HG03378 (cell line): ENCODE measurements around the gene SPOPL.

Source experiments
- ATAC-seq: cut with Tn5 transposase; IDR thresholded peaks from one replicate; pipeline ENCODE4 v1.9.1; 2021; ENCODE audit warnings: mild to moderate bottlenecking, moderate library complexity; ENCODE audit not compliant: unreplicated experiment

The SPOPL gene

DNA sequence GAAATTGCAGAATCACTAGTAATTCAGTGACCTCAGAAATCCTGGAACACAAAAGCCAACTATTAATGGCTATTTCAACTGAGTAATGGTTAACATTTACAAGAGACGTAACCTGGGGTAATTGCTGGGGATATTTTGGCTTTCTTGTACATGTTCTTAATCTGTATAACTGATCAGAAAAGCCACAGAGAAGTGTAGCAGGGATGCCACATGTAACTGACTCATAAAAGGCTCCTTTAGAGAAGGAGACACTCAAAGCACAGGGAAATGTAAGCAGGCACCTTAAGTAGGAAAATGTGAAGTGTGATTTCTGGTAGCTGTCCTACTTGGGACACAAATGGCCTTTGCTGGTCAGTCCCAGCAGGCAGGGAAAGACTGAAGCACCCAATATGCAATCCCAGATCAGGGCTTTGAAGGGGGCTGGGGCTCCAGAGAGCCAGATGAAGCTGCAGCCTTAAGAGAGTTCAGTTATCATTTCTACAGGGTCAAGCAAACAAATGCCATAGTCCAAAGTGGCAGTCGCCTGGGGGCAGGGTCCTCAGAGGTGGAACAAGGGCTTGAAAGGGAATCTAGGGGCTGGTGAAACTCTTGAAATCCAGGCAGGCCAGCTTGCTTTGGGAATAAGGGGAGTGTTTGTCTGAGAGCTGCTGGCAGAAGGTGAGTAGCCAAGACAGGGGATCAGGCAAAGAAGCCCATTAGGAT lies 7.2 kb upstream of the SPOPL start:
- ATAC-seq: no peak

DNA sequence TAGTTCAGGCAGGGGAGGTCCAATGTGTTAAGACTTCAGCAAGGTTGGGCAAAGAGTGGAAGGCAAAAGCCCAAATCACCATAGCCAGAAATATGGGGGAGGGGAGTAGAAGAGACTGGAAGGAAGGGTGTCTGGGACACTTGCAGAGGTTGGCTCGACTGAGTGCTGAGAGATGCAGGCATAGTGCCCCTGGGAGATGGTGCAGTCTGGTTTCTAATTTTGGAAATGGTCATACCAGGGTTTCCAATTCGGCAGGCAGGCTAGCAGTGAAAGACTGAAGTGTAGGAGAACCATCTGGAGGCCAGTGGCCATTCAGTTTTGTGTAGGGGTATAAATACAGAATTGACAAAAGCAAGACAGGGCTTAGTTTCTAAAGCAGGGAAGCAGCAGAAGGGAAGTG lies 6.2 kb upstream of the SPOPL start:
- no peak for ATAC-seq

DNA sequence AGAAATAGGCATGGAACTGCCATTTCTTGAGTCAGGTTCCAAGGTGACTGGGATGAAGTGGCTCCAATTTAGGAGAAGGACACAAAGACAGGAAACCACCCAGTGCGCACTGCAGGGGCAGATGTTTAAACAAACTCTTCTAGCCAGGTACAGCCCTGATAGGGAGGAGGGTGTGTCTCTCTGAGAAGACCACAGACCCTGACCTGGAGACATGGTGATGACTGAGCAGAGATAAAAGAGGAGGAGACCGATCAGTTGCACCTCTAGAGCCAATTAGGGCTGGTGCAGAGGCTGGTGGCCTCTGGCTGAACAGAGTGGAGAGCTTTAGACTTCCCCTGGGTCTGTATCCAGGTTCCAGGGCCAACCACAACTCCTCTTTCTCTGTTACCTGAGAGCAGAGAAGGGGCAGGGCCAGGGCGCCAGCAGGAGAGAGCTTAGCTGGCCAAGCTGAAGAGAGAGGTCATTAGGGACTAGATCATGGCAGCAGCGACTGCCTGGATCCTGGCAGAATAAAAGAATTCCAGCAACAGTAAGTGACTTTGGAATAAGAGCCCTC lies 5.4 kb upstream of the SPOPL start:
- ATAC-seq: no peak

DNA sequence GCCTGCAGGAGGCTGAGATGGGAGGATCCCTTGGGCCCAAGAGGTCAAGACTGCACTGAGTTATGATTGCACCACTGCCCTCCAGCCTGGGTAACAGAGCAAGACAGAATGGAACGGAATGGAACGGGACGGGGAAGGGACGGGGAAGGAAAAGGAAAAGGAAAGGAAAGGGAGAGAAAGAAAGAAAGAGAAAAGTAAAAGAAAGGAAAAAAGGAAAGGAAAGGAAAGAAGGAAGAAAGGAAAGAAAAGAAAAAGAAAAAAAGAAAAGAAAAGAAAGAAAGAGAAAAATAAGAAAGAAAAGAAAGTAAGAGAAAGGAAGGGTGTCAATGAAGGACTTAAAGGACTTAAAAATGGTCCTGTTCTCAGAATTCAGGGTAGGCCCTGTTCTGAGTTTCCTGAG lies 4.3 kb upstream of the SPOPL start:
- ATAC-seq: no peak

DNA sequence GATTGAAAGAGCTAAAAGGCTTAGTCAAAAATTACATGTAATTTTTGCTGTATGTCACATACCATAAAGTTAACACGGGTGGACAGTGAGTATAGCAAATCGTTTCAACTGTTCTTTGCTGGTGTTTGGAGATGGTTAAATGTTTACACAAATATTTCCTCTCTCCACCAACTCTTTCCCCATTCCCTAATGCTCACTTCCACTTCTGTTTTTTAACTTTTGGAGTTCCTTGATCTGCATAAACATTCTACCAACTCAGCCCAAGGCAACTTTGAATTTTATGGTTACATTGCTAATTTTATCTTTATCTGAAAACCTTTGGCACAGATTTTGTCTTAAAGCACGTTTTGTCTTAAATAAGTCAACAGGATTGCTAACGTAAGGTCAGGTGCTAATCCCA lies 1.9 kb upstream of the SPOPL start:
- no peak for ATAC-seq

DNA sequence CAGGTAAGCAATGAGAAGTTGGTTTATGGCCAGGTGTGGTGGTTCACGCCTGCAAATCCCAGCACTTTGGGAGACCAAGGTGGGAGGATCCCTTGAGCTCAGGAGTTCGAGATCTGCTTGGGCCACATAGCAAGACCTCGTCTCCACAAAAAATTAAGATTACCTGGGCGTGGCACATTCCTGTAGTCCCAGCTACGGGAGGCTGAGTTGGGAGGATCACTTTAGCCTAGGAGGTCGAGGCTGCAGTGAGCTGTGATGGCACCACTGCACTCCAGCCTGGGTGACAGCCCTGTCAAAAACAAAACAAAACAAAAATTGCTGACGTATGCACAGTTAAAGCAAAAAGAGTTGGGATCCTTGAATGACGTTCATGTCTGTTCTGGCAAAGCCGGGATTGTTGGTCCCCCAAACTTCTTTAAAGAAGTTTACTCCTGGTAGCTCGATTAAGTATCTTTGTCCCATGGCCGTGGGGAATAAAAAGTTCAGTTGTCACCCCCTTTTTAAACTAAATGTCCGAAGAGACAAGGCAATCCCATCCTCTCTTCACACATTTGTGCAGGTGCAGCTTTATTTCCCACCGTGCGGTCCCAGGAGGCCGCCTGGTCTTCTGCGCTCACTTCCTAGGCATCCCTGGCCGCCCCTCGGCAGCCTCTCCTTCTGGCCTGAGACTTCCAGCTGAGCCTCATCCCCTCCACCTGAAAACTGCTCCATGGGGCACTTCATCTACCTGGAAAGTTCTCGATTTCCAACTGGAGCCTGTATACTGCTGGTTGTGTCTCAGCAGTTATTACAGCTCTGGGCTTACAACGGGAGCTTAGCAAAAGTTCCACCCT lies 762 bp upstream of the SPOPL start:
- no peak for ATAC-seq

DNA sequence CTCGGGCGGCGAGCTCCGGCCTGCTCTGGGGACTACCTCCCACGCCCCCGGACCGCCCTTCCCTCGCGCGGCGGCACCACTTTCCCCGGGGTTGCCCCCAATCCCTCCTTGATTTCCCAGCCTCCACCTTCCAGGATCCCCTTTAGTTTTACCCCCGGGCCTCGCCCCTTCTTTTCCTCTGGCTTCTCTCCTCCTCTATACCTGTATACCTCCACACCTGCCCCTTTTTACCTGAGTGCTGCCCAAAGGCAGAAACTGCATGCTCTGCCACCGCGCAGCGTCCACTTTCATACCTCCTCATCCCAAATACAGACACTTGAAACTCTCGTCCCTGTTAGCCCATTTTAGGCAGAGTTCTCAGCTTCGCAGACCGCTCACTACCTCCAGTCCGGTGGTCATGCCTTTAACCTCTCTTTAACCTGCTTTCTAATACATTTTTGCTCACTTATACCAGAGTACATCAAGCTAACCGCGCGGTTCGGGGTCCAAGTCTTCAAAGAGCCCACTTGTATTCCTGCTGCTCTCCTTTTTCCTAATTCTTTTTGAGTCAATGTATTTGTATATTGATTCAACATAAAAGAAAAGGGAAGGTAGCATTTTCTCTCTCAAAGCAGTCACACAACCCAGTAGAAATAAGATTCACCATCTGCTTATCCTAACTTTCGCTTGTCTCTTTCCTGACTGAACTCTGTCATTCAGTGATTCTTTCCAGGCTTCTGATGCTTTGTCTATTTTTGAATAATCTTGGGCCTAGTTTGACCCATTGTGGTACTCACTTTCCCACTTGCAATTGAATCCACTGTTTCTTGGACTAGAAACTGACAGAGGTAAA lies 901 bp downstream of the SPOPL start:
- peak; percentile 8 for ATAC-seq

DNA sequence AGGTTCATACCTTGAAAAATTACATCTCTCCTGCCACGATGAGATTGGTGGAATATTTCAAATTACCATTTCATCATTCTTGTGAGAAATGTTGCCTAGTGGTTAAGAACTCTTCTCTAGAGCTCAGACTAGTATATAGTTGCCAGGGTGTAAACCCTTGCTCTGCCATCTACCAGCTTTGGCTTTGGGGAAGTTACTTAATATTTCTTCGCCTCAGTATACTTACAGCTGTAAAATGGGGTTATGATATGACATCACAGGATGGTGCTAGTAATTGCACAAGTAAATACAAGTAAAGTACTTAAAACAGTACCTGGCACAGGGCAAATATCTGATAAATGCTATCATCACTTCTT lies 1.5 kb downstream of the SPOPL start:
- ATAC-seq: peak; percentile 29

DNA sequence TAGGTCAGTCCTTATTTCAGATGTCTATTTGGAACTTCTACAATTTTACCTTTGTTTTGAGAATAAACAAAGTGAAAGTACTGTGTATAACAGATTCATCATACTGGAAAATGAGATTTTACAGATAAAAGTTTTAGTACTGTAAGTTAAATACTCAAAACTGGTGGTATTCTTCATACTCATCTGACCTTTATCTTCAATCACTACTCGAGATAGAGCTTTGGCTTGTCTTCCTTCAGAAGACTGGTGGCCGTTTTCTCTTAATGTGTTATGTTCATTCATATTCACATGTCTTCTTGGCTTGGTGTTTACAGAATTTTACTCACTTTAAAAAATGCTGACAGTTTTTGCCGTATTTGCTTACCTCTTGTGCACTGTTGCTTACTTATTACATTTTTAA lies 2.1 kb downstream of the SPOPL start:
- ATAC-seq: no peak

DNA sequence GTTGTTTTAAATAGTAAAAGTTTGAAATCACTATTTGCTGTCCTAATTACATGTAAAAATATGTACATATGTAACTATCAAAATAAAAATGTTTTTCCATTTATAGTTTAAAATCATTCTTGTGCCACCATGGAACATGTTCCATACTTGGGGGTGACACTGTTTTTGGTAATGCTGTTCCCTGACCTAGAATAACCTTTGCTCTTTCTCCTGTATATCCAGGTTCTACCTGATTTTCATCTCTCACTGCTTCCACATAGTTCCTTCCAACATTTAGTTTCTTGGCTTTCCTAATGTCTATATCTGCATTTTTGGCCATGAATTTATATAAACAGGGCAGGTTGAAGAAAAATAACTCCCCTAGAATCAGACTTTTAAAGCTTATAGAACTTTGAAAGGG lies 2.5 kb downstream of the SPOPL start:
- ATAC-seq: no peak

DNA sequence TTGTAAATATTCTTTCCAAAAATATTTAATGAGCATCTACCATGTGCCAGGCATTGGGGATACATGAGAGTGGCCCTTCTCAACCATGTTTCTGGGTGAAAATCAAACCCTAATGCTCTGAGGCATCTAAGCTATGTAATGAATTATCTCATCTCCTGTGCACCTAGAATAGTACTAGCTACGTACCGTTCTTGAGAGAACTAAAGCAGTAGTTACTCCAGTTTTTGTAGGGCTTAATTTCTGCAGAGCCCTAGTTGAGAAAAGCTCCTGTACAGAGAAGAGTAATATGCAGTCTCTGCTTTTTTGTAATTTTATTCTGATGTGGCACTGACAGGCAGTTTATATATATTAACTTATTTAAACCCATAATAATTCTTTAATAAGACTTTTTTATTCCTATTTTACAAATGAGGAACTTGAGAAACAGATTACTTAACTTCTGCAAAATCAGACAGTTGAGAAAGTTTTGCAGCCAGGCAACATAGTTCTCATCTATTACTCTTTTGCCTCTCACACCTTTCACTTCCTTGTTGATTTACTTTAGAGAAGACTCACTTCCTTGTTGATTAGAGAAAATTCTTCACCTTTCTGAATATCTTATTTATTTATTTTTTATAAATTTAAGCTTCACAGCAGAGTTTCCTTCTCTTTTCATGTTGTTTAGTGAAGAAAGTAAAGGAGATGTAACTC lies 3.1 kb downstream of the SPOPL start:
- ATAC-seq: peak; percentile 55

DNA sequence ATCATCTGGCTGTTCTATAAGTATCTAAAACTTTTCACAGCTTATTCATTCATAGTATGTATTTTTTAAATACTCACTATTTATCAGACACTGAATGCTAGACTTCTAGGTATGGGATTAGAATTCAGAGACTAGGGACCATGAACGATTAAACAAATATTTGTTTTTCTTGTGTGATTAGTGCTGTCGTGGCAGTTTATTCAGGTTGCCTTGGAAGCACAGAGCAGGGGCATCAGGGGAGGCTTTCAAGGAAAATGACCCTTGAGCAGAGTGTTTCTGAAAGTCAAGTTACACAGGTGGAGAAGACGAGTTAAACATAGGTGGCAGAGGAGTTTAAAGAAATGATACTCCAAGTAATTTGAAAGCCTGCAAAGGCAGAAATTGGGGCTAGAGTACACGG lies 5.7 kb downstream of the SPOPL start:
- no peak for ATAC-seq

DNA sequence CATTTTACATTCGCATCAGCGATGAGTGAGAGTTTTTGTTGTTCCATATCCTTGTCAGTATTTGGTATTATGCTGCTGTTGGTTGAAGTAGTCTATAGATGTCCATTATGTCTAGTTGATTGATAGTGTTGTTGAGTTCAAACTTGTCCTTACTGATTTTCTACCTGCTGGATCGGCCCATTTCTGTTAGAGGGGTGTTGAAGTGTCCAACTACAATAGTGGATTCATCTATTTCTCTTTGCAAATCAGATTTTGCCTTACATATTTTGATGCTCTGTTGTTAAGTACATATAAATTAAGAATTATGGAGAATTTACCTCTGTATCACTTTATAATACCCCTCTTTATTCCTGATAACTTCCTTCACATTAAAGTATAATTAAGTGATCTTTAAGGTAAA lies 8.7 kb downstream of the SPOPL start:
- ATAC-seq: no peak

DNA sequence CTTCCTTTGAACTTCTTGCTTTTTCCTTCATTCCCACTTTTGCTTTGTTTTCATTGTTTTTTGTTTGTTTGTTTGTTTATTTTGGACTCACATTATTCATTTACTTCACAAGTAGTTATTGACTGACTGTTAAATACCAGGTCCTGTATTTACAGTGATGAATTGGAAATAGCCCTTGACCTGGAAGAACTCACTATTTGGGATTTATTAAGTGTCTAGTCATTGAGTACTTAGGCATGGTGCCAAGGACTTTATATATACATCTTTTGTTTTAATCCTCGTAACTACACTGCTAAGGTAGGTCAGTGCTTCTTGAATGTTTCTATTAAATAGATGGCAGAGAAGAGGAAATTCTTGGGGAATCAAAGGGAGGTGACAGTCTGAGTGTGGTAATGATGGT lies 11.1 kb downstream of the SPOPL start:
- ATAC-seq: no peak

DNA sequence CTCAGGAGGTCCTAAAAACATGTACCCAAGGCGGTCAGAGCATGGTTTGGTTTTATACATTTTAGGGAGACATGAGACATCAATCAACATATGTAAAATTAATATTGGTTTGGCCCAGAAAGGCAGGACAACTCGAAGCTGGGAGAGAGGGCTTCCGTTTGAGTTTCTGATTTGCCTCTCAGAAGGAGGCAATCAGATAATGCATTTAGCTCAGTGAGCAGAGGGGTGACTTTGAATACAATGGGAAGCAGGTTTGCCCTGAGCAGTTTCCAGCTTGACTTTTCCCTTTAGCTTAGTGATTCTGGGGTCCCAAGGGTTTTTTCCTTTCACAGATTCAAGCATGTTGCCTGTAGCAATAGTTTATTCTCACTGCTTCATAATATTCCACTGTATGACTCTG lies 12.6 kb downstream of the SPOPL start:
- ATAC-seq: no peak

DNA sequence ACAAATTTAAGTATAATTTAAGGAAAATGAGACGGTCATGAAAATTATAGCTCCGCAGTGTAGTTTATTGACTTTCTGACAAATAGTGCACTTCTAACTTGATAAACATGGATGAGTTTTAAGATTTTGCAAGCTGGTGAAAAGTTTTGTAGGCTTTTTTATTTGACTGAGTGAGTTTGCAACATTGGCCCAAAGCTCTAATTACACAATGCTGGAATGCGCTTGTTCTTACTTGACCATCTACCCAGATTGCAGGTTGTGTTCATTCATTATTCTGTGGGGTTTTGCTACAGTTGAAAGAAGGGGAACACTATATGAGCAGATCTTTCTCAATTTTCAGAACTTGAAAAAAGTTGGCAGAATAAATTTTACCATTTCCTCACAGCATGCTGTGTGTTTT lies 13.5 kb downstream of the SPOPL start:
- no peak for ATAC-seq

DNA sequence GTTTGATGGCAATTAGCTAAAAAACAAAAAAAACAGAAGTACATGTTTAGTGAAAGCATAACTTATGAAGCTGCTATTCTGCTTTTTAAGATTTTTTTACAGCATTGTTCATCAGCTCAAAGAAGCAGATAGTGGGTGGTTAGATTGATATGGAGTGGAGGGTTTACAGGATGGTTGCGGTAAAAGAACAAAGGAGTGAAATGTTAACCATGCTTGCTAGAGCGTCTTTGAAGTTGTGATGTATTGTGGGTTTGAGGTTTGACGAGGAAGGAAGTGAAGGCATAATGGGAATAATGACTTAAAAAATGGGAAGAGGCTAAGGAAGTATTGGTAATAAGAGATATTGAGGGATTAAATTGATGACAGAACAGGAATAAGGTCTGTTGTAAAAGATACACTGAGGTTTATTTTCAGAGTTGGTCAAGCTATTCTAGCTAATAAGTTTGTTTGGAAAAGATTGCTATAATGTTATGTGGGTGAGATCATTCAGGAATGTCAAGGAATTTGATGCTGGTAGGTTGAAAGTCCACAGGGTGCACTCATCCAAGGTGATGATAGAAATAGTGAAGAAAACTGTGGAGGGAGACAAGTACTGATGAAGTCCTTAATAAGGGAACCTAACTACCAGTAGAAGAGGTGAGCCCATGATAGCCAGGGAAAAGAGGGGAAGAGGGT lies 14.6 kb downstream of the SPOPL start:
- ATAC-seq: no peak

DNA sequence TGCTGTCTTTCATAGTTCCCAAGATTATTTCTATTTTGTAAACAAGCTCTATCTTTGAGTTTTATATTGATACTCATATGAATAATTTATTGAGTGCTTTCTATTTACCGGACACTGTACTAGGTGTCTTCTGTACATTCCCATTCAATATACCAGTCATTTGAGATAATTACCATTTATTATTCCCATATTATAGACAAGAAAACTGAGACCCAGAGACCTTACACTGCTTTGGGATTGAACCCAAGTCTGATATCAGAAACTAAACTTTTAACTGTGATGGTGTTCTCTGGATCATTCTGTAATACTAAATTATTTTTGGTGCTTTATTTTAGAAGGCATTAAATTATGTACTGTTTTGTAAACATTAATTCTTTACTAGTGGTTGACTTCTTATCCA lies 17.3 kb downstream of the SPOPL start:
- ATAC-seq: no peak

DNA sequence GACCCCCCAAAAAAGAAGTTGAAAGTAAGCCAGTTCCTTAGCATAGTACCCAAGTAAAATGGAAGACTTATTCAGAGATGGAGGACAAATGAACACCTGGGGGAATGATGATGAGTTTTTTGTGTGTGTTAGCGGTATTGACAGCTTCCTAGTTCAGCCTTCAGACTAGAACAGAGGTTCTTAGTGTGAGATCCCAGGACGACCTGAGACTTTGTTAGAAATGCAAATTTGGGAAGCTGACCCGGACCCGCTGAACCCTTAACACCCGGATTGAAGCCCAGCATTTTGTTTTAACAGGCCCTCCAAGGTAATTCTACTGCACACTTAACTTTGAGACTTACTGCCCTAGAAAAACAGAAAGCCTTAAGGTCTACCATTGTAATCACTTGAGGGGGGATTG lies 20.3 kb downstream of the SPOPL start:
- no peak for ATAC-seq

DNA sequence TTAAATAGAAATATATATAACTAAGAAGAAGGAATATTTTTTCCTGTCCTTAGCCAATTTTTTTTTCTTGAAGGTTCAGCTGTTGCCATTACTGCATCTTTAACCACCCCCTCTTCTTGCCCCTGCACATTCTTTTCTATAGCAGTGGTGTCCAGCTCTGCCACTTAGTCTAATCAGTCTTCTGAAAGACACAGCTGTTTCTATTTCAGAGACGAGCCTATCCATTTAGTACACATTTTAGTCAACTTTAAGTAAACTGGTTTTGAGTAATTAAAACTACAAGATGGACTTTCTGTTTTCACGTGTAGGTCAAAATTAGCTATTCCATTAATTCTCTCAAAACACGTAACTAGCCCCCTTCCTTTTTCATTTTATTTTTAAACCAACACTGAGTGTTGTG lies 21.0 kb downstream of the SPOPL start:
- peak; percentile 69 for ATAC-seq
